Astrocyte (in vitro differentiated cells and primary cell): Measurements from ENCODE around the gene VGLL4.

Experiments
- CTCF ChIP-seq: IDR thresholded peaks from 2 replicates; pipeline ENCODE4 v1.5.1; 2011; ENCODE audit warnings: low read depth, mild to moderate bottlenecking, inconsistent platforms, low read length, moderate library complexity; ENCODE audit not compliant: insufficient read depth
- EZH2 ChIP-seq: IDR thresholded peaks from 2 replicates; pipeline ENCODE4 v1.6.1; 2012; ENCODE audit warnings: mild to moderate bottlenecking, low read length, inconsistent platforms; ENCODE audit not compliant: insufficient read depth

DNA sequence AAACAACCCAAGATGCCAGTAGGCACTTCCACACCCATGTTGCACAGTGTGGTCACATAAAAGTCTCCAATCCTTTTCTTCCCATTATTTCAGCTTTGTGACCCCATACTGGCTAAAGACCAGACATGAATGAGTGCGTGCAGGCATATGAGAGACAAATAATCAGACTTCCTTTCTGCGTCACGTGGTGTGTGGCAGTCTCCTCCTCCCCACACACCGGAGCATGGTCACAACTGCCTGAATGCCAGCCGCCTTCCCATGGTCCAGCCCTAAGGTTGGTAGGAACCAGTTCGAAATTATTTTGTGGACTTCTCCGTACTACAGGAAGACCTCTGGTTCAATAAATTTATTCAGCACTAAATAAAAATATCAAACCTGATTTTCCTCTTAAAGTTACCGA, 65.5 kb downstream of the VGLL4 start:
- TF ChIP-seq CTCF (no peak), EZH2 (no peak)
